Activated CD8-positive, alpha-beta memory T cell treated with anti-CD3 and anti-CD28 coated beads for 24 hours (primary cell): ENCODE data around the gene SBNO2.
"Not testable (repeated sequence)": the region's sequence is repeated elsewhere in the genome, so short reads cannot be mapped to it uniquely, and the experiment has no call there.

Experiments used
- DNase-seq: peaks from one replicate; pipeline ENCODE4 v3.0.0-alpha.2; 2020

The SBNO2 gene

DNA sequence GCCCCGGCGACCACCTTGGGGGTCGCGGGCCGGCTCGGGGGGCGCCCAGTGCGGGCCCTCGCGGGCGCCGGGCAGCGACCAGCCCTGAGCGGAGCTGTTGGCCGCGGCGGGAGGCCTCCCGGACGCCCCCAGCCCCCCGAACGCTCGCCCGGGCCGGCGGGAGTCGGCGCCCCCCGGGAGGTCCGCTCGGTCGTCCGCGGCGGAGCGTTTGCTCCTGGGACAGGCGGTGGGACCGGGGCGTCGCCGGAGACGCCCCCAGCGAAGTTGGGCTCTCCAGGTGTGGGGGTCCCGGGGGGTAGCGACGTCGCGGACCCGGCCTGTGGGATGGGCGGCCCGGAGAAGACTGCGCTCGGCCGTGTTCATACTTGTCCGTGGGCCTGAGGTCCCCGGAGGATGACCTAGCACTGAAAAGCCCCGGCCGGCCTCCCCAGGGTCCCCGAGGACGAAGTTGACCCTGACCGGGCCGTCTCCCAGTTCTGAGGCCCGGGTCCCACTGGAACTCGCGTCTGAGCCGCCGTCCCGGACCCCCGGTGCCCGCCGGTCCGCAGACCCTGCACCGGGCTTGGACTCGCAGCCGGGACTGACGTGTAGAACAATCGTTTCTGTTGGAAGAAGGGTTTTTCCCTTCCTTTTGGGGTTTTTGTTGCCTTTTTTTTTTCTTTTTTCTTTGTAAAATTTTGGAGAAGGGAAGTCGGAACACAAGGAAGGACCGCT lies 32.2 kb upstream of the SBNO2 start:
- DNase-seq, result no peak

DNA sequence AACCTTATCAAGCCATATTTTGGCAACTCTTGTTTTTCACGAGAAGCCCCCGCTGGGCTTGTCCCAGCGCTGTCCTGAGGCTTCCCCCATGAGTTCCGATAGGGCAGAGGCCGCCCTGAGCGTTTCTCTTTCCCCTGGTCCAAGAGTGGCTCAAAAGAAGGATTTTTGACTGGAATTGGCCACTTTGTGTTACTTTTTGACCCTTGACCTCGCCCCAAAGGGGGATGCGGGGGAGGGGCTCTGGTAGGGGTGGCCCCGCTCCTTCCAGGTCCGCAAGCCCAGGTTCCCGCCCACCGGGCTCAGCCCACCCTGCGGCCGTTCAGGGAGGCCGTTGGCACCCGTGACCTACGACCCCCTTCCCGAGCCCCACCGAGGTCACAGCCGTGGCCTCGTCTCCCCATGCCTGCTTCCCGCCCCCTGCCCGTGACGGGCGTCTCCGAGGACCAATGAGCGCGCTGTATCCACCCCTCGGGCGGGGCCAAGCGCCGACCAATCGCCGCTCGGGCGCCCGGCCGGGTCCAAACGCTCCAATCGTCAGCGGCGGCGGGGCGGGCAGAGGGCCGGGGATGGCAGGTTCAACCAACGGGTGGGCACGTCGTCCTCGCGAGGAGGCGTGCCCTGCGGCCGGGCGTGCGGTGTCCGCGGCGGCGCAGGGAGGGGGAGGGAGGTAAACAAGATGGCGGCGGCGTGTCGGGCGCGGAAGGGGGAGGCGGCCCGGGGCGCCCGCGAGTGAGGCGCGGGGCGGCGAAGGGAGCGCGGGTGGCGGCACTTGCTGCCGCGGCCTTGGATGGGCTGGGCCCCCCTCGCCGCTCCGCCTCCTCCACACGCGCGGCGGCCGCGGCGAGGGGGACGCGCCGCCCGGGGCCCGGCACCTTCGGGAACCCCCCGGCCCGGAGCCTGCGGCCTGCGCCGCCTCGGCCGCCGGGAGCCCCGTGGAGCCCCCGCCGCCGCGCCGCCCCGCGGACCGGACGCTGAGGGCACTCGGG lies 31.3 kb upstream of the SBNO2 start, which contains the start of gene STK11:
STK11 (plus strand) TSS at position 665 of the 986 bp plus-strand sequence. CDS start 1,136 bp downstream, outside the sequence.
- peak; percentile 100 for DNase-seq

DNA sequence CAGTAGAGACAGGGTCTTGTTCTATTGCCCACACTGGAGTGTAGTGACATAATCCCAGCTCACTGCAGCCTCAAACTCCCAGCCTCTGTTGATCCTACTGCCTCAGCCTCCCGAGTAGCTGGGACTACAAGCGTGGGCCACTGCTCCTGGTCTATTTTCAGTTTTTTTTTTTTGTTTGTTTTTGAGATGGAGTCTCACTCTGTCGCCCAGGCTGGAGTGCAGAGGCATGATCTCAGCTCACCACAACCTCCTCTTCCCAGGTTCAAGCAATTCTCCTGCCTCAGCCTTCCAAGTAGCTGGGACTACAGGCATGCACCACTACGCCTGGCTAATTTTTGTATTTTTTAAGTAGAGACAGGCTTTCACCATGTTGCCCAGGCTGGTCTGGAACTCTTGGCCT lies 26.5 kb upstream of the SBNO2 start:
- DNase-seq, result not testable (repeated sequence)

DNA sequence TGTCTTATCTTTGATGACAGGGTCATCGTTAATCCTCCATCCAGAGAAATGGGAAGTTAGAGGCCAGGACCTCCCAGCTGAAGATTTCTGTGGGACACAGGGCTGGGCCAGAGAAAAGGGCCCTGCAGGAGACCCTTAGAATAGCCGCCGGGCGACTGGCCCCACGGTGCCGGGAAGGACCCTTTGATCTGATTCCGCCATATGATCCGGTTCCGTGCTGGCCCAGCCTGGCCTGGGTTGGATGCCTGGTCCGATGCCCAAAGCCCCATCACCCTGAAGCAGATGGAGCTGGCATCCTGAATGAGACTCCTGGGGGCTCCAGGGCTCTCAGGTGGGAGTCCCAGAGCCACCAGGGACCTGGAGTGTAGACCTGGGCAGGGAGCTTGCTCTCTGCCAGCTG lies 25.5 kb upstream of the SBNO2 start:
- no peak for DNase-seq

DNA sequence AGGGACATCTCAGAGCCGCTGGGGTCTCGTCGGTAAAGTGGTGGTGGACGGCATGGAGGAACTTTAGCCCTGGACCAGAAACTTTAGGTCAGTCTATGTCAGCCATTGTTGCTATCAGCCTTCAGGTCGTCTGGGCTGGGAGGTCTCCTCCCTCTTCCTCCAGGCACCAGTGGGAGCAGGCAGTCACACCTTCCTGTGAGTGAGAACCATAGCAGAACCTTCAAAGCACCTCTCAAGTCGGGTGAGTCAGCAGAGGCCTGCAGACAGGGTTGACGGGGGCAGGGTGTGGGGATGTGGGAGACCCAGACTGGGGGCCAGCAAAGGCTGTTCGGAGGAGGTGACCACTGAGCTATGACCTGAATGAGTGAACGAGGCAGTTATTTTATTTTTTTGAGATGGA lies 15.4 kb upstream of the SBNO2 start:
- peak; percentile 73 for DNase-seq

DNA sequence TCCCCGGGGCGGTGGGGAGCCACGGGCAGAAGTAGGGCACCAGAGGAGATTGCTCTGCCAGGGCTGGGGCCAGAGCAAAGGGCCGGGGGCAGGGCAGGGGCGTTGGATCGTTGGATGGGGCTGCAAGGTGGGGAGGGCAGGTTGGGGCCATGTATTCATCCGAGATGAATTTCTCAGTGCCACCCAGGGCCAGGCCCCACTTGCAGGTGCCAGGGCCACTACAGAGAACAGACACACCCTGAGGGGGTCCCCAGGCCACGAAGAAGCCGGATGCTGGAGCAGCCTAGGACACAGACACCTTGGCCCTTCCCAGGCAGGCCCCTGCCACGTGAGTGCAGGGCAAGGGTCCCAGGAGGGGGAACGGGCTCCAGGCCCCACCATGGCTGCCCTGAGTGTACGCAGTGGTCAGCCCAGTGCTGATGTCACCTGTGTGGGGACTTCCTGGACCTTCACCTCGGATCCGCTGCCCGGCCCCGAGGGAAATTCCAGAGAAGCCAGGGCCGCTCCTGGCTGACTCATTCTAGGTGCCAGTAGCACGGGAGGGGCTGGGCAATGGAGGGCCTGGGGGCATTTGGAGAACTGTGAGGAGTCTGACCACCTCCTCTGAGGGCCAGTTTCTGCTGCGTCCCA lies 9.6 kb upstream of the SBNO2 start:
- DNase-seq, result no peak

DNA sequence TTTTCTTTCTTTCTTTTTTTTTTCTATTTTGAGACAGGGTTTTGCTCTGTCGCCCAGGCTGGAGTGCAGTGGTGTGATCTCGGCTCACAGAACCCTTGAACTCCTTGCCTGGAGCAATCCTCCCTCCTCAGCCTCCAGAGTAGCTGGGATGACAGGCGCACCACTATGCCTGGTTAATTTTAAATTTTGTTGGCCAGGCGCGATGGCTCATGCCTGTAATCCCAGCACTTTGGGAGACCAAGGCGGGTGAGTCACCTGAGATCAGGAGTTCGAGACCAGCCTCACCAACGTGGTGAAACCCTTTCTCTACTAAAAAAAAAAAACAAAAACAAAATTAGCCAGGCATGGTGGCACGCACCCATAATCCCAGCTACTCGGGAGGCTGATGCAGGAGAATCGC lies 8.7 kb upstream of the SBNO2 start:
- DNase-seq, result no peak

DNA sequence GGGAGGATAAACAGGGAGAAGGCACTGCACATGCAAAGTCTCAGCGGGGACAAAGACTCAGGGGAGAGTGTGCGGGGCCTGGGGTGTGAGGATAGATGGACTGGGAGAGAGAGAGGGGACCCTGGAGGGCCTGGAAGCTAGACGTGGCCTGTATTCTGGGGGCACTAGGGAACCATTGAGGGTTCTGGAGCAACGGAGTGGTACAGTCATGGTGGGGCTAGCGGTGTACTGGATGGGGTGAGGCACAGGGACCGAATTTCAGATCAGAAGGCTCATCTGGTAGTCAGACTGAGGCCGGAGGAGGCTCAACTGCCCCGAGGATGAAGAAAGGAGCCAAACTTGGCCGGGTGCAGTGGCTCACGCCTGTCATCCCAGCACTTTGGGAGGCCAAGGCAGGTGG lies 8.0 kb upstream of the SBNO2 start:
- no peak for DNase-seq

DNA sequence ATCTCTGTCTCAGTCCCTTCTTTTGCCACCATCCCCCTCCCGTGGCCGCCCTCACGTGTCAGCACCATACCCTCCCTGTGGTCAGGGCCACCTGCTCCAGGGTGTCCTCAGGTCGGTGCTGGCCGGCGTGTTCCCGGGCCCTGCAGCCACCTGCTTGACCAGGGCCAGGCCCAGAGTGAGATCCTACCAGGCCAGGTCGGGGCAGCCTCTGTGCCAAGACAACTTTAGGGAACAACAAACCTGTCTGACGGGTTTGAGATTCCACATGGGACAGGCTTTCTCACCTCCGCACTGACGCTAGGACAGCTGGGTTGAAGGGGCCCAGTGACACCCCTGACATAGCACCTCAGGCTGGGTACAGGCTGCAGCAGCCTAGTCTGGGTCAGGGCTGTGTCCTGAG lies 7.5 kb upstream of the SBNO2 start:
- no peak for DNase-seq

DNA sequence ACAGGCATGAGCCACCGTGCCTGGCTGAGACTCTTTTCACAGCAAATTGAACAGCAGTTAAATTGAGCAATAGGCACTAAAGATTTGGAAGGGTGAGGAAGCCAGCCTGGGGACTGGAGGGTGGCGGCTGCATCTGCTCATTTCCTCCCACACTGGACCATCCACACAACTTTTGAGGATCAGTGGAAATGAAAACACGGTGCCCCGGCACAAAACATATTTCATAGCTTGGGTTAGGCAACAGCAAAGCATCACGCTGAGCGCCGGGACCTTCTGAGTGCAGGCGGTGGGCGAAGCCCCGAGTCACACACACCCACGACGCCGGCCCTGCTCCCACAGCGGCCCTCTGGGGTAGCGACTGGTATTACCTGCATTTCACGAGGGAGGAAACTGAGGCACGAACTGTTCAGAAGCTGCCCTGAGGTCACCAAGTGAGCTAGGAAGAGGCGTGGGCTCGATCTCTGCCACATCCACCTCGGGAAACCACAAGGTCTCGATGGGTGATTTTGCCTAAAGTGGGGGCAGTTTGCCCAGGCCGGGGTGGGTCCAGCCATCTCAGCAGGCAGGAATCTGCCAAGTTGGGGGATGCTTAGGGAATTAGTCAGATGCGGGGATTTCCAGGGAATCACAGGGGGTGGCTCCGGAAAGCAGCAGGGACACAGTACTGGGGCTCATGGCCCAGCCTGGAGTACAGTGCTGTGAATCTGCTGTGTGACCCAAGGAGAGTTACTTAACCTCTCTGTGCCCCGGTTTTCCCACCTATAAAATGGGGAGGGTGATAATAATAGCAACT lies 3.5 kb upstream of the SBNO2 start:
- DNase-seq, result no peak

DNA sequence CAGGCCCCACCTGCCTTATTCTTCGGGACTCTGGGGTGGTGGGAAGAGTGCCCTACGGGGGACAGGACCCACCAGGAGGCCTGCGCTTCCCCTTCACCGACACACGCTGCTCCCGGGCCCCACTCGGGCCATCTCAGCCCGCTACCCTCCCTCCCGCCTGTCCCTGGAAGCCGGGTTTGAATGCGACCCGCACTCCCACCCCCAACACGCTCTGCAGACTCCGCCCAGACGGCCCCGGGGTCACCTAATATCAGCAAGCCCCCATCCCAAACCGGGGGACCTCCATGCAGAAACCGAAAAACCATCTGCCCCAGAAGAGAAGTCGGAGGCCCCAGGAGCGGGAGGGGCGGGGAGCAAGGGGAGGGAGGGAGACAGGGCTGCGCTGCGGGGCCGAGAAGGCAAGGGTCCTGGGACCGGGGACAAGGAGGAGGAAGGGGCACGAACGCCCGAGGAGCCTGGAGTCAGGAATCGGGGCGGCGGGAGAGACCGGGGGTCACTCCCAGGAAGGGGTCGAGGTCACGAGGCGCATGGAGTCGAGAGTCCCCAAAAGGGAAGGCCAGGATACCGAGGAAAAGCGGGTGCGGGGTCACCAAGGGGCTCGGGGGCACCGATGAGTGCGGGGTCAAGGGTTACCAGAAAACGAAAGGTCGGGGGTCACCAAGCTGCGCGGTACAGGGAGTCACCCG lies 766 bp downstream of the SBNO2 start:
- peak; percentile 70 for DNase-seq

DNA sequence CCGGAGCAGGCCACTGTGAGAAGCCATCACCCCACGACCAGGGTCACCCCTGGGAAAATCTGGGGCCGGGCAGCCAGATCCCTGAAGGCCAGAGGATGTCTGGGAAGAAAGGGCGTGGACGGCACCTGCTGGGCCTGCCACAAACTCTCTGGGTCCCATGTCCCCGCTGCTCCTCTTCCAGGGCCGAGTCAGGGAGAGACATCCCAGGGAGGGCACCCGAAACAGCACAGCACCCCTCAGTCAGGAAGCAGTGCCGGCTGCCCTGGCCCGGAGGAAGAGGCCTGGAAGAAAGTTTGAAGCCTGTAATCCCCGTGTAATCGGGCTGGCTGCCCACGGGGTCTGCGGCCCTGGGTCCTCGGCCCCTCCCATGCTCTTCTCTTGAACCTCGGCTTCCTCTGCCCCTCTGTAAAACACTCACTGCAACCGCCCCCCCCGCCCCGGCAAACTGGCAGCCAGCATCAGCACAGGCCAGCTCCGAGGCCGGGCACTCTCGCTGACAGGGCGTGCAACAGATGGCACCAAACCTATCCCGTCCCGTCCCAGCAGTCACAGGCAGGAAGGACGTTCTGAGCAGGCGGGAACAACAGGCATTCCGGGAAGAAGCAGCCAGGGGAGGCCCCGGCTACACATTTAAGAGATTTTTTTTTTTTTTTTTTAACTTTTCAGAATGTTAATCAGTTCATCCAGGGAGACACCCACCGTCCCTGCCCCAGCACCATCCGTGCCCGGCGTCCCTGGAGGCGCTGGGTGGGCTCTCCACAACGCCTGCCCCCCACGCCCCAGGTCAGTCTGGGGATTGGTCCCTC lies 1.5 kb downstream of the SBNO2 start:
- DNase-seq, result no peak

DNA sequence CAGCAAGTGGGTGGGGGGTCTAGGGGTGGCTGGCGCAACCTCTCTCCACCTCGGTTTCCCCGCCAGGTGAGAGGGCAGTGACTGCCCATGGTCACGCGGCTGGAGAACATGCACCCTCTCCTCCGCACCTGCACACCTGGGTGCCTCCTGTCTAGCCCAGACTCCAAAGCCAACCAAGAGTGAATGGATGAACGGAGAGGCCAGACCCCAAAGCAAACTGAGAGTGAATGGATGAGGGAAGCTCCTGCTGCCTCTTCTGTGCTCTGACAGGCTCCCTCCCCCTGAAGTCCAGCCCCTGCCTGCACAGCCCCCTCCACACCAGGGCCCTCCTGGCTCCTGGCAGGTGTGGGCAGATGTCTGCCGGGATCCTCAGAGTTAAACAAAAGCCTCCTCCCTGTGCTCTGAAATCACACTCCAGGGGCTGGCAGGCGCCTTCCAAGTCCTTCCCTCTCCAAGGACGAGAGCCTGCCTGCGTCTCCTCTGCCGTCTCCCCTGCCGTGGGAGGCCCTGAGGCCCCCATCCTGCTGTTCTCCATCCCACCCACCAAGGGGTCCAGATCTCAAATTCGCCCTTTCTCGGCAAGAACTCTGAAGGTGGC lies 2.2 kb downstream of the SBNO2 start:
- no peak for DNase-seq

DNA sequence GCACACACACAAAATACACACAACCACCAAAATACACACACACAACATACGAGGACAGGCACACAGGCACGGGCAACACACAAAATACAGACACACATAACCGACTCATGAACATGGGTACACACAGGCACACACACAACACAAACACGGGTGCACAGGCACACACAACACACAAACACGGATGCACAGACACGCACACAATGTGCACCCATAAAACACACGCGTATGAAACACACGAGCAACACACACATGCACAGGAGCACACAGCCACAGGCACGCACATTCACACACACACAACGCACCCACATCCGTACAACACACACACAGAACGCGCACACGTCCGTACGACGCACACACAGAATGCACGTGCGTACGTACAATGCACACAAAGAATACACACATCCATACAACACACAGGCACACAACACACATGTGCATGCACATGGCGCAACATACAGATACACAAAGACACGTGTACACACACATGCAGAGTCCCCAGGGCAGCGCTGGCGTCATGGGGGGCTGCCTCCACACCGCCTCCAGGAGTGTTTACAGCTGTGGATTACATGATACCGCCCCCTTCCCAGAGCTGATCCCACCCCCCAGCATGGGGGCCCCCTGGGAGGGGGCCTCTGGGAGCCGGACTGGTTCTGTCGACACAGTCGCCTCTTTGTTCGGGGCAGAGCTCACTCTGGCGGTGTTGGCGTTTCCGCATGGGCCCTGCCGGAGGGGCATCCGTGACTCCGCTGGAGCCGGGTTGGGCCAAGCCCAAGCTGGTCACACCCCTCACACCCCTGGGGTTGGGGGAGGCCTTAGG lies 2.9 kb downstream of the SBNO2 start:
- no peak for DNase-seq

DNA sequence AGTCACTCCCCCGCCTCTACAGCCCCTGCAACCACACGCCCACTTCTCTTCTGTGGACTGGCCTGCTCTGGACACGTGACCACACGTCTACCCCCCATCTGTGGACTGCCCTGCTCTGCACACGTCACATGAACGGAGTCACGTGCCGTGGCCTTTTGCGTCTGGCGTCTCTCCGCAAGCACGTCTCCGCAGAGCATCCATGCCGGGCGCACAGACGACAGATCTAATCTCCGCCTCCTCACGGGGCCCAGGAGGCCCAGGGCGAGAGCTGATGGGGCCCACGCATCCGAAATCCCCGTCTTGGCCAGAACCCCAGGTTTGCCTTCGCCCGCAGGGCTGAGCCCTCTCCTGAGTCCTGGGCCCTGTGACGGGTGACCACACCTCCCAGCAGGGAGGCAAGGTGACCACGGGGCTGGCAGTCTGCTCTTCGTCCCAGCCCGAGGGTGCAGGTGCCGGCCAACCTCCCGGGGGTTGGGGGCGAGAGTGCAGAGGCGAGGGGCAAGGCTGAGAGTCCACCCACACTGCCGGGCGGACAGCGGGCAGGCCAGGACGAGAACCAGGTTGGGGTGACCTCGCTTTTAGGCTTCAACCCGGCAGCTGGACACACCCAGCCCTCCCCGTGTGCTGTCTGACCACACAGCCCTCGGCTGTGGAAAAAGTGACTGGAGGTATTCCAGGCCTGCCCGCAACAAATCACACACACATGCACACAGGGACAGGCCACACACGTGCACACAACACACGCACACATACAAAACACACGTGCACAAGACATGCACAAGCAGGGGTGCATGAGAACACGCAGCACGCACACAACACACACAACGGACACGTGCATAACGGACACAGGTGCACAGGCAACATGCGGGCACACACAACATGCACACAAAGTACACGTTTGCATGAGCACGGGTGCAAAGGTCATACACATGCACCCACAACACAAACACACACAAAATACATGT lies 3.9 kb downstream of the SBNO2 start:
- DNase-seq, result no peak

DNA sequence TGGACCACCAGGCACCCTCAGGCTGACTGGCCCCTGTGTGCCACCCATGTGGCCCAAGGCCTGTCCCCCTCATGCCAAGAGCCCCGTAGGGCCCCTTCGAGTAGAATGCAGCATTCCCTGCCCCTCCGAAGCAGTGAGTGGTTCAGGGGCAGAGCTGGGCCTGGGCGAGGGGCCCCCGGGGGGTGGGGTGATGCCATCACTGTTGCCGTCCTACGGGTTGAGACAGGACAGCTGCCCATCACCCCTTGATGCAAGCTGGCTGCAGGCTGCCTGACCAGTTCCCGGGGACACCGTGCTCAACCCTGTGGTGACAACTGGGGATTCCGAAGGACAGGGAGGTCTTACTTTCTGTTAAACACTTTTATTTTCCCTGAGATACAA lies 4.7 kb downstream of the SBNO2 start:
- DNase-seq, result no peak

DNA sequence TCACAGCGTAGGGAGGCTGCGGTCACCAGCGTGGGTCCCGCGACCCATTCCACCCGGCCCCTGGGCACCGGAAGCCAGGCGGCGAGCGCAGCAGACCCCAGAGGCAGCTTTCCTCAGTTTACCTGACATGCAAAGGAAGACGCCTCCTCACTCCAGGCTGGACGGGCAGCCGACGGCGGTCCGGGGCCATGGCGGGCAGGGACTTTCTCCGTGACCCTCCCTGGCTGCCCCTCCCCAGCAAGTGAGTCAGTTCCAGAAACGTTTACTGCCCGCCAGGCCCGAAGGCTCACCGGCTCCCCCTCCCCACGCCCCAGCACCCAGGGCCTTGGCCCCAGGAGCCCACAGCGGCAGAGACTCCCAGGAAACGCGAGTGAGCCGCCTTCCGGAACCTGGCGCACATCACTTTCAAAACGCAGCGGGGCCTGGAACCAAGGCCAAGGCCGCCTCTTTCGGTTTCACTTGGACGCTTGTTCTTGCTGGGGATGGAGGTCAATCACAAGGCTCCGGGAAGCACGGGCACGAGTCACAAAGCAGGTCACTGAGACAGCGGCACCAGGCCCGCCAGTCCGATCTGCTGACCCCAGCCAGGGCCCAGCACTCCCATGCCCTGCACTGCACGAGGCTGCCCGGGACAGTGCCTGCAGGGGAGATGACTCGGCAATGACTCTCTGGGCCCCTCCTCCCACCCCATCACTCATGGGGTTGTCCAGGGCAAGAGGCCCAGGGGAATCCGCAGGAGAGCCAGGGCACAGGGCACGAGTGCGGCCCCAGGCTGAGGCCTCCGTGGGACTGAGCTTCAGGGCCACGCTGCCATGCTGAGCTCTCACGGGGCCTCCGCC lies 5.3 kb downstream of the SBNO2 start:
- no peak for DNase-seq
